Effector CD4-positive, alpha-beta T cell (primary cell): Measurements from ENCODE around the gene ANKRD11.

Experiments
- DNase-seq: peaks from one replicate; pipeline ENCODE4 v3.0.0-alpha.2; 2020

Gene ANKRD11

DNA sequence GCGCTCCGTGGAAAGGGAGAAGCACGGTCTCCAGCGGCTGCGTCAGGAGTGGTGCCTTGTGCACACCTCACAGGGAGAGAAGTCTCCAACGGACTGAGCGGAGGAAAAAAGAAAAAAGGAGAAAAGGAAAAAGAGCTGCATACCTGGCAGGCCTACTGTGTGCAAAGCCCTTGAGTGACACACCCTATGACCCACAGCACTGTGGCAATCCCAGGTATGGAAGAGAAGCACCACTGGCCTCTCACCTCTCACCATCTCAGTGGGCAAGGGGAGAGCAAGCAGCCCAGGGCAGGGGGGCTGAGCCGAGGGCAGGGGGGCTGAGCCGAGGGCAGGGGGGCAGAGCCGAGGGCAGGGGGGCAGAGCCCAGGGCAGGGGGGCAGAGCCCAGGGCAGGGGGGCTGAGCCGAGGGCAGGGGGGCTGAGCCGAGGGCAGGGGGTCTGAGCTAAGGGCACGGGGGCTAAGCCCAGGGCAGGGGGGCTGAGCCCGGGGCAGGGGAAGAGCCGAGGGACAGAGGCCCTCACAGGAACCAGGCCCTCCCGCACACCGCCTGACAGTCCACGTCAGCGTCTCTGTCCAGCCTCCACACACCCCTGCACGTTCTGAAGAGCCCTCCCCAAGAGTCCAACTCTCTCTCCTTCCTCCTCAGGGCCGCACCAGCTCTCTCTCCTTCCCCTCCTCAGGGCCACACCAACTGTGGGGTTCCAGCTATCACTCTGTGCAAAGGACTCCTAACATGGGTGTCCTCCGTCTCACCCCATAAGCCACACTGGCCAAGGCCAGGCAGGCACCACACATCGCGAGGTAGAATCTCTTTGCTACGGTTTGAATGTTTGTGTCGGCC, 167.0 kb downstream of the ANKRD11 start:
- DNase-seq: no peak

DNA sequence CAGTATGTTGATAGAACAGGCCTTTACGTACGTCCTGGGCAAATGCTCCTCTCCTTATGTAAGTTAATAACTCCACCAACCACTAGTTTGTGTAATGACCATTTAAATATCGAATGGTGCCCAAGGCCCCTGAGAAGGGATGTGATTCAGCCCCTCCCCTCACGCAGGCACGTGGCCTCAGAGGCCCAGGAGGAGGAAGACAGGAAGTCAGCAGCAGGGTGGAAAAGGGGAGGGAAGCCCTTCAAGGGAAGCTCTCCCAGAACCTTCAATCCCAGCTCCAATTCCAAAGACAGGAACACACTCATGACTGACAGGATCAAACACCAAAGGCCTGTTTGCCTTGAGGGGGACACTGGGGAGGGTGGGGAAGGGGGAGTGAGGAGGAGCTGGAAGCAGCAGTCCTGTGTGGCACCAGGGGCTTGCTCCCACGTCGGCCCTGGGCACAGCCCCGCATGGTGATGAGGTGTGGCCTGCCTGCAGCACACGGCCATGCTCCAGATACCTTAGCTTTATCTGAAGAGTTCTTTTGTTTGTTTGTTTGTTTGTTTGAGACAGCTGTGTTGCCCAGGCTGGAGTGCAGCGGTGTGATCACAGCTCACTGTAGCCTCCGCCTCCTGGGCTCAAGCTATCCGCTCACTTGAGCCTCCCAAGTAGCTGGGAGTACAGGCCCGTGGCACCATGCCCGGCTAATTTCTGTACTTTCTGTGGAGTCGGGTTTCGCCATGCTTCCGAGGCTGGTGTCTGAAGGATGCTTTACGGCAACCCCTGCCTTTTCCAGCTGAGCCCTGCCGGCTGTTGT, 167.8 kb downstream of the ANKRD11 start:
- DNase-seq: no peak

DNA sequence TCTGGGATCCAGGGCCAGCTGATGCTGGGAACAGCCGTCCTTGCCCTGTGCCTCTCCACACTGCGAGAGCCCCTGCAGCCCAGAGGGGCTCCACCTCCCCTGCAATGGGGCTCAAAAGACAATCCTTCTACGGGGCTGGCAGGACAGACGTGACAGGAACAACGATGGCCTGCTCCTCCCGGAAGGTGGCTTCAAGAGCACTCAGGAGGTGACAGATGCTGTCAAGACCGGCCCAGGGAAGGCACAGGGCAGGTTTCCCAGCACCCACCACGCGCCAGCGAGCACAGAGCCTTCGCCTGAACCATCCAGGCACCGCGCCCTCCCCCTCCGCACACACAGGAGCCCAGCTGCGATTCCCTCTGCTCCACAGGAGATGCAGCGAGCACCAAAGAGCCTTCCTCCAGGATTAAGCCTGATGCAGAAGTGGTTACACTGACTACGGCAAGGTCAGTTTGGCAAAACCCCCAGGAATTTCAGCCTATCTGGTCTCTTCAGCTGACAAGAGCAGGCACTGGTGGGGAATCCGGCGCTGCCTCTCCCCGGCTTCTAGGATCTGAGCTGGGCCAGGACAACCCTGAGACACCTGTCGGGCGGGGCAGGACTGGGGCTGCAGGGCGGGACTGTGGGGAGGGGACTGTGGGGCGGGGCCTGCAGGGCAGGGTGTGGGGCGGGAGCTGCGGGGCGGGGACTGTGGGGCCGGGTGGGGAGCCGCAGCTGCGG, 169.4 kb downstream of the ANKRD11 start:
- no peak for DNase-seq

DNA sequence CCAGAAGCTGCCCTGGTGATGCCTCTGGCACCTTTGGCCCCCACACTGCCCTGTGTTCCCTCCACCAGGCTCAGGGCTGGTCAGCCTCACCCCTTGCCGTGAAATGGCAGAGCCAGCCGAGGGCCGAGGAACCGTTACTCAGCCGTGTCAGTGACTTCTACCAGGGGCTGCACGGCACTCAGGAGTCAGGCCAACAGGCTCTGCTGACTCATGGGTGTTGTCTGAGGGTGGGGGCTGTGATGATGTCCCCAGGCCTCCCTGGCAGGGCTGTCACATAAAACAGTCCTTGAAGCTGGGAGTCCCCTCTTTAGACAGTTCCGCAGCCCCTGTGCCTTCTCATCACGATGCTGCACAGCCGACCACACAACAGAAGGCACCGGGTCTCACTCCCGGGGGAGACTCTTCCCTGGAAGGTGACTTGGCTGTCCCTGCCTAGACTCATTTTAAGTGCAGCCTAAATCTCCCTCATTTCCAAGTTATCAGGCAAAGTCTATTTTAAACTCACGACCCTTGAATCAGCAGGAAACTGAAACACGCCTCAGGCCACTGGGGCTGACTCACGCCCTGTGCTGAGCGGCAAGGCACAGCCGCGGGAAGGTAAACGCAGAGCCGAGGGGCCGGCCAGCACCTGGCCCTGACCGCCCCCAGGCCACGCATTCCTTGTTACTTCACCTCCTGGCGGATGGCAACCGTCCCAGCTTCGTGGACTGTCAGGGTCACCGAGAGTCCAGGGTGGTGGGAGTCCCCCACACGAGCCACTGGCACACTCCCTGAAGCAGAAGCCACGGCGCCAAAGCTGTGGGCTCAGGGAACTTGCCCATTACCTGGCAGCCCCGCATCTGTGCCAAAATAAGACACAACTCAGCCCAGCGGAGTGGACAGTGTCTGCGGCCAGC, 170.2 kb downstream of the ANKRD11 start:
- DNase-seq: no peak

DNA sequence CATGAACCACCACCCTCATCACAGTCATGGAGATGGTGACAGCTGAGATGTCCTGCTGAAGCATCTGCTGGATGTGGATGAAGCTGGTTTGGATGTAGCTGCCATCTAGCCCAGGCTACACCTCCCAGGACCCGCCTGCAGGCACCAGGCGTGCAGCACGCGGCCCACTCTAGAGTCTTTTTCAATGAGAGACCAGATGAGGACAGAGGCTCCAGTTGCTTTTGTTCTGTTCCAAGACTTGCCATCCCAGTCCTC, 170.8 kb downstream of the ANKRD11 start:
- no peak for DNase-seq

DNA sequence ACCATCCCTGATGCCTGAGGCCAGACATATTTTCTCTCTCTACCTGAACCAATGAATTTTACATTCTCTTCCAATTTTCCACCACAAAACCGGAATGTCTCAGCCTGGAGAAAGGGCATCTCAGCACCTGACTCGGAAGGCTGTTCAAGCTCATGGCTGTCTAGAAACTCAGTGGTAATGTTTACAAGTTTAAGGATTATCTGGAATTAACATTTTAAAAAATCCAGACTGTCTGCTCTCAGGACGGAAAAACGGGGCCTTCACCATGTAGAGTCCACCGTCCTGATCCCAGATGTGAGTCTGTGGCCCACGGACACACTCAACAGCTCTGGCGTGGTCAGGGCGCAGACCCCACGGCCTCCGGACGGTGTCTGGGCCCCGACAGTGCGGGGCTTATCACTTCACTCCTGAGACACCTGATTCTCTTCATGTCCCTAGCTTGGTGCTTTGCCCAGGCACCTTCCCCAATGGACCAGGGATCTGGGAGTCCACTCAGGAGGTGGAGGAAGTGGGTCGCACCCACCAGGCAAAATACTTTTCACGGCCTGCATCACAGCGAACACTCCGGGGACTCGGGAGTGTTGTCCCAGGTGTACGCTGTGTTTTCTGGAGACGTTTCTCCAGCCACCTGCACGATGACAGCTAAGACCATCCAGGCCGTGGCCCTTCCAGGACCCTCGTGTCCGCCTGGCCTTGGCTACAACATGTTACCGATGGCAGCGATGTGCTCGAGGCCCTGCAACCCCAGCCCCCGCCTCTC, 171.3 kb downstream of the ANKRD11 start:
- no peak for DNase-seq

DNA sequence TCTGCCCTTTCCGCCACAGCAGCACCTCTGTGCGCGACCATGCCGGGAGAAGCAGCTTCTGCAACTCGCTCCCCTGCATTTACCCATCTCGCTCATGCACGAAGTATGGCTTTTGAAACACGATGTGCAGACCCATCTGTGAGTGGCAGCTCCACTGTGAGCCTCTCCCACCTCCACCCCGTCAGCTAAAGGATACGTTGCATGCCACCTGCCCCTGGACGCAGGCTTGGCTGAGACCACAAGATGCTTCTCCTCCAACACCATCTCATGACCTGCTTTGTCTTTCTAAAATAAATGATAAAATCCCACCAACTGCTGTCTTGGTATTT, 172.0 kb downstream of the ANKRD11 start:
- no peak for DNase-seq

DNA sequence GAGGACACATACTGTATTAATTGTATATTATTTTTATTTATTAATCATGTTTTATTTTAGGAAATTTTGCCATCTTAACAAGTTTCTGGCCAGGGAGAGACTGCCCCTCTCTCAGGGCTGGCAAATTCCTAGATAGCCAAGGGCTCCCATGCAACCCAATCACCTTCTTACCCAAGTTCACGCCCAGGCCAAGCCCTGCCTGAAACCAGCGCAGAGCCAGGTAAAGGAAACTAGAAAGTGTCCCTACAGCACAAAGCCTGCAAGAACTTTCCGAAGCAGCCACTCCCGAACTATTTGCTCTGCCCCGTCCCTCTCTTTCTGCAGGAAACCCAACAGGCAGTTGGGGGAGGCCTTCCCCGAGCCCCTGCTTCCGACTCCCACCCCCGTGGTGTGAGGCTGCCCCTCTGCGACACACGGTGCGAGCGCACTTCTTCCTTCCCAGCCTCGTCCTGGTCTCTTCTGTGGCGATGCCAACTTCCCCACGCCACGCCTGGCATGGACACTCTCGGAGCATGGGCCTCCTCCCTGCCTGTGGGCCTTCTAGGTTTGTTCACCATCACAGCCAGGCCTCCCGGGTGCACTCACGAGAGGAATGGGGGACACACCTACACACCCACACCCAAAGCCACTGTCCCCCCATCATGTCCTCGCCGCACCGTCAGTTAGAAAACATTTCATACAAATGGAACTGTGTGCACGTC, 172.5 kb downstream of the ANKRD11 start:
- DNase-seq: no peak

DNA sequence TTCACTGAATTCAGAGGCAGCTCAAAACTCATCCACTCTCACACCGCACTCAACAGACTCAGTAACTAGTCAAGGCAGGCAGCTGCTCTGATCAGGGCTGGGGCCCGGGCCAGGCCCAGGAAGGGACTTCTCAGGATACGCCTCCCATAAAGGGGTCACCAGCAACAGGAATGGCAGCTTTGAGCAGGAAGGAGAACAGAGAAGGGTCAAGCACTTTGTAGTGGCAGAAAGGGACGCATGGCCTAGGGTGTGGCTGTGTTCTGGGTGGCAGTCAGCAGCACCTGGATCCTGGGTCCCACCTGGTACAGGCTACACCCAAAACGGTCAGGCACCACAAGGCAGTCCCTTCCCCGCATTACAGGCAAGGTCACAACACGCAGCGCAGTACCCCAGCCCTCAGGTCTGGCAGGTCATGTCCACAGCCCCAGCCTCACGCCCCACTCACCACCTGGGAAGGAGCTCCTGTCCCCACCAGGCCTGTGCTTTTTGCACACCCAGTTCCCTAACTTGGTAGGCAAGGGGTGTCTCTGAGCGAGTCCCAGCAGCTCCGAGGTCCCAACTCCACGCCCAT, 173.2 kb downstream of the ANKRD11 start:
- no peak for DNase-seq

DNA sequence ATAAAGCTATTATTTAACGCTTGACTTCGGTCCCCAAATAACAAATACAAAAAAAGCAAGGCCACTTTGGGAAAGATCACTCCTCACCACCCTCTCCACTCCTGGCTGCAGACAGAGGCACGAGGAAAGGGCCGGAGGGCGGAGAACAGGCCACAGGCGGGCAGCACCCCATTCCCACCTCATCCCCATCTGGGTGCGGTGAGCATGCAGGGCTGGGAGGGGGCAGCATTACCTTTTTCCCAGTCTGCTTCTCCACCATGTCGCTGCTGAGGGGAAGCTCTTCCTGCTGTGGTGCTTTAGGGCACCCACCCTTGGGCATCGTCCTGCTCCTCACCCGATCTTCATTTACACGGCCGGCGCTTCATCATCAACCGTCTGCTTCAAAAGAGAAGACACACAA, 173.7 kb downstream of the ANKRD11 start:
- no peak for DNase-seq

DNA sequence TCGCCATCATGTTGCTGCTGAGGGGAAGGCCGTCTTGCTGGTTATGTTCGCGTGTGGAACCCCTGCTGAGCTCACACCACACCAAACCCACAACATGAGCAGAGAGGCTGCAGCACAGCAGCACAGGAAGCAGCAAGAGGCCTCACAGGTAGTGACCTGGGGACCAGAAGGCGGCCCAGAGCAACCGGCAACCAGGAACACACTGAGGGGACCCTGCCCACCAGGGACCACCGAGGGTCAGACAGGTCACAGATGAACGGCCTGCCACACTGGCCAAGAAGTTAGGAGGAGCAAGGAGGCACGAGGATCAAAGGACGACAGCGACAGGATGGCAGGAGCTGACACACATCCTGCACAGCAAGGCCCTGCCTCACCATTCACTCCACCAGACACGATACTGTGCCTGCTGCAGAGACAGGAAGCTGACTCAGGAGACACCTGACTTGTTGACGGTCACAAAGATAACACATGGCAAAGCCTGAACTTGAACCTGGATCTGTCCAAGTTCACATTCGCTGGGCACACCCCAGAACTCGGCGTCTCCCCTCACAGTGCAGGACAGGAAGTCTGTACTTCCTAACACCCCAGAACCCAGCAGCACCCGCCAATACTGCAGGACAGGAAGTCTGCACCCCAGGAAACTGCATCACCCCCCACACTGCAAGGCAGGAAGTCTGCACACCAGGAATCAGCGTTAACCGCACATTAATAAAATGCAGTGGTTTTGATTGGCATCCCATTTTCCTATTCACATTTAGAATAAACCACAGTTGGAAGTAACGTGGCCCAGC, 174.4 kb downstream of the ANKRD11 start:
- peak; percentile 79 for DNase-seq

DNA sequence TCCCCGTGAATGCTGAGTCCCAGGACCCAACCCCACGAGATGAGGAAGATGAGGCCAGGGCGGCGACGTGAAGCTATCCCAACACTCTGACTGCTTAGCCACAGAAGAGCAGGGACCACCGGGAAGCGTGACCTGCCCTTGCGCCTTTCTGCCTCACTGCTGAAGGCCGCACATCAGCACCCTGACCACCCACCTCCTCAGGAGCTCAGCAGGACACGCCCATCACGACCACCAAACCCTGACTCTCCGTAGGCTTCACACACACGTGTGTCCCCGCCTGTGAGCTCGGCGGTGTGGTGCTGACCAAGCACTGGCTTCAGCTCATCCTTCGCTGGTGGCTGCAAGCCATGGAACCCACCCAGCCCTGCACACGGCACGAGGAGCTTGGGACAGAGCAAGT, 175.1 kb downstream of the ANKRD11 start:
- no peak for DNase-seq

DNA sequence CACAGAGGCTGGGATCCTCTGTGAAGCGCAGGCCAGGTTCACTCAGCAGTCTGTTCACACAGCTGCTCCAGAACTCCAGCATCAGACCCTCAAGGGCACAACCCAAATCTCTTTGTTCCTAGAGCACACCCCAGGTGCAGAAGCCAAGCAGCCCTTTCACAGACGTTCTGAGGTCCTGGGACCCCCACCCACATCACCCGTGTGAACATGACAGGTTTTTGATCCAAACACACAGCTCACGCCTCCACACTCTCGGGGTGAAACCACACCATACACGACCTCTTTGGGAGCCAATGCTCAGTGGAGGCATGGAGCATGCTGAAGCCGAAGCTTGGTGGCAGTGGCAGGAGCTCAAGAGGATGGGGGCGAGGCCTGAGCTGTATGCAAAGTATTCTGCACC, 175.5 kb downstream of the ANKRD11 start:
- DNase-seq: no peak

DNA sequence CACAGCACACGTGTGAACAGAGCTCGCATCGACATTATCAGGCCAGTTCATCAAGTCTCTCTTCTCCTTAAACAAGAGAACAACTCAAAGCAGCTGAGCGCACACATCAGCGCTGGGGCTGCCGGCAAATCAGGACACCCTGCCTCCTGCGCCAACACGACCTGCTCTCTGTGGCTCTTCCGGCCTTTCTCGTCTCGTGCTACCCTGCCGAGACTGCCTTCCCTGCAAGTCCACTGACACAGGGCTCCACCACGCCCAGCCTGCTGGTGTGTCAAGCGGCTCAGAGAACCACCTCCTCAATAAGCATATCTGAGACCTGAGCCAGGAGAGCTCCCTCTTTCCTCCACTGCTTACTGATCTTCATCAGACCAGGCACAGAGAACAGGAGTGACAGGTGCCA, 176.0 kb downstream of the ANKRD11 start:
- DNase-seq: peak; percentile 56

DNA sequence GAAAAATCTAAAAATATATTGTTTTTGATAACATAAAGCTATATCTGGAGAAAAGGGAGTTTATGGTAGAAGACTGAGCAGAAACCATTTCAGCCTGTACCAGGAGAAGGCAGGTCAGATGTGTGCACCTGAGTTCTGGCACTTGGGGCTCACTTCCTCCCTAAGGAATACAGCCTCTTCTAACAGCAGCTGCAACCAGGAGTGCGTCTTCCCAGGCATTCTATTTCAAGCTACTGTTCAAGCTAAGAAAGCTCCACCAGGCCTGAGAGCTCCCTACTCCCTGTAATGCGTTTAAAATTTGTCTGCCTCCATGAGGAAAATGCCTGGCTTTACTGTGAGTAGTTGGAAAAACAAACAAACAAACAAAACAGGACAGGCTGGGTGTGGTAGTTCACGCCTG, 176.8 kb downstream of the ANKRD11 start:
- no peak for DNase-seq

DNA sequence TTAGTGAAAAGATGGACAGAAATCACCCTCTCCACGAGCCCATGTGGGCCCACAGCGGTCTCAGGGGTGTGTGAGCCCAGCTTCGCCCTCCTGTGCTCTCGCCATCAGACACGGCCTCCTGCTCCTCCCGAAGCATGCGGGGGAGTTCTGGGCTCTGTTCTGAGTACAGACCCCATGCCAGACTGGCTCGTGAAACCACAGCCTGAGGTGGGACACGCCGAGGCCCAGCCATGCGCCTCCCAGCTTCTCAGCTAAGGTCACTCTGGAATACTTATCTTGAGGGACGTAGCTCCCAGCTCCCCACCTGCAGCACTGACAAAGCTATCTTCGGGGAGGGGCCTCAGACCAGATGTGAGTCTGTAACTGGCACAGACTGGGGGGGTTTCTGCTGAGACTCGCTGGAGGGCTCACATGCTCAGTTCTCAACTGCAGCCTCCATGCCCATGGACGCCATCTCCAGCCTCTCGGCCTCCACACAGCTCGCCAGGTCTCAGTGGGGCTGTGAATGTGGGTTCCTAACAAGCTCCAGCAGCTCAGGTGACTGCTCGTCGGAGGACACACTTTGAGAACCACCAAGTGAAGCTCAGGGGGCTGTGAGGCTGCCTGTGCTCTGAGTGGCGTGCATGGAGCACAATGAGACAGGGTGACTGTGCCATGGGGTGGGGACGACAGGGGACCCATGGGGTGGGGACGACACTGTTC, 177.6 kb downstream of the ANKRD11 start:
- no peak for DNase-seq

DNA sequence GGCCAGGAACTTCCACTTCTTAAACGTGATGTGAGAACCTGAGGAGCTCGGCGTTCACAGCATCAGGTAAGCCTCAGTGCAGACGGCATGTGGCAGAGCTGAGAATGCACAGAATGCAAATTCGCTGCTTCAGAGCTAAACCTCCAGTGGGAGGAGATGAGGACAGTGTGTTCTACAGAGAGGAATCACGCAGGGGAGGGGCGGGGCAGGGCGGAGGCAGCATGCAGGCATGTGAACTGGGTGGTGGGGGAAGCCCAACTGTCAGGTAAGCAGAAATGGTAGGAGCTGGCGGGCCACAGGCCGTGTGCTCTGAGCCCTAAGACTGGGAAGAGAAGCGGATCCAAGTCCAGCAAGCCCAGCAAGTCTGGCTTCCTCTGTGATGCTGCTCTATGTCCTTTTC, 178.2 kb downstream of the ANKRD11 start:
- DNase-seq: no peak

DNA sequence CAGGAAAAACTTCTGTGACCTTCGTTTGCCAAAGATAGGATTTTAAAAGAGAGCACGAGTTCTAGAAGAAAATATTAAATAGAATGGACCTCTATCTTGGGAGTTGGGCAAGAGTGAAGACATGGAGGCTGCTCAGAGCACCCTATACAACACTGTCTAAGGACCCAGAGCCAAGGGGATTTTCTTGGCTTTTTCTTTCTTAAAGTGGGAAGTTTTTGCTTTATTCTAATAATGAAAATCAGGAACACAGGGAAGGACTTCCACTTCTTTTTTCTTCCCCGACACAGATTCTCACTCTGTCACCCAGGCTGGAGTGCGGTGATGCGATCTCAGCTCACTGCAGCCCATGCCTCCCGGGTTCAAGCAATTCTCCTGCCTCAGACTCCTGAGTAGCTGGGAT, 178.7 kb downstream of the ANKRD11 start:
- DNase-seq: no peak

DNA sequence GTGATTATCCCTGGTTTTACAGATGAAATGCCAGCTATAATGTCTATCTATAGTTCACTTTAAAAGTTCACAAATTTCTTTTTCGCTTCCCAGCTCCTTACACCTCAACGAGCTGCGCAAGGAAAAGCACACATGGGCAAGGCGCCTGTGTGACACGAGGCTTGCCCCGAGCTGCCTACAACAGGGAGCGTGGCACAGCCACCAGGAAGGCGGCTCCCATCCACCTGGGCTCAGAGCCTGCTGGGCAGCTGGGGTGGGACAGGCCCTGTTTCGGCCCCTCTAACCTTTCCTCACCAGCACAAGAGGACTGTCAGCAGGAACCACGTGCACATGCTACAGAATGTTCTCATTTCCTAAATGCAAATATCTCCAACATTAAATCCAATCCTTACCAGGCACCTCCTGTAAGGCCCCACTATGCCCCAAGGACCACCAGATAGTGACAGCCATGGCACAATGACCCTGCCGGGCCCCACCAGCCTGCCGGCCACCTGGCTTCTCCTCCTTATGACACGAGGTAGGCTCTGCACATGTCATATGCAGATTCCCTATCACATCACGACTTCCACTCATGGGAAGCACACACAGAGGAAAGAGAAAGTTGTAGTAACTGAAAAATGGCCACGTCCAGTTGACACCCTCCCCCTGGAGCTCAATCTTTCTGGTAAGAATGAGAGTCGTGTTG, 180.8 kb downstream of the ANKRD11 start:
- no peak for DNase-seq
